Peyer's patch (tissue), 4 donors: ENCODE data around the gene CASP5. TPM values are rescaled to one million over a fixed set of nuclear protein-coding genes. Genes with fewer than 3 reads are reported as not detected.
A peak's percentile ranks its signal among the peaks of the same experiment; 100 is the strongest.

Experiments used
- DNase-seq, 3 donors: peaks; one replicate each; pipeline ENCODE4 v3.0.0-alpha.2; 2017 to 2019
- H3K27ac ChIP-seq, 4 donors: fragments of 200-600 bp; sonication (generic); one replicate each; pipeline ENCODE4 v1.5.1; 2016 to 2019
- H3K27me3 ChIP-seq, 2 donors: fragments of 200-600 bp; sonication (generic); one replicate each; pipeline ENCODE4 v1.5.1; 2019
- H3K36me3 ChIP-seq, 3 donors: fragments of 200-600 bp; sonication (generic); one replicate each; pipeline ENCODE4 v1.5.1; 2016 to 2019
- H3K4me1 ChIP-seq, 4 donors: fragments of 200-600 bp; sonication (generic); one replicate each; pipeline ENCODE4 v1.5.1; 2016 to 2019
- H3K4me3 ChIP-seq, 4 donors: fragments of 200-600 bp; sonication (generic); 1 replicate in 3 of 4; 2 replicates in 1 of 4; pipeline ENCODE4 v1.5.1; 2016 to 2019; ENCODE audit warnings: mild to moderate bottlenecking in 1 of 4
- H3K9me3 ChIP-seq, 4 donors: fragments of 200-600 bp; sonication (generic); one replicate each; pipeline ENCODE4 v1.5.1; 2016 to 2019; ENCODE audit warnings: mild to moderate bottlenecking in 1 of 4
- POLR2A ChIP-seq, 2 donors: fragments of 450-650 bp; IDR thresholded peaks; one replicate each; pipeline ENCODE4 v1.5.1; 2017; ENCODE audit warnings: antibody characterized with exemption in 2 of 2, mild to moderate bottlenecking in 2 of 2, moderate library complexity in 2 of 2
- total RNA-seq, 4 donors: library from RNA; depleted of rRNA; stranded (reverse); fragments of >200 nt; gene quantifications; one replicate each; pipeline ENCODE4 v1.1.0, GENCODE V29; 2016
- TF ChIP-seq, protein P1 (sequence below), 6 experiments: fragments of 450-650 bp in 4 of 6; fragments of 200-600 bp in 2 of 6; sonication (generic) in 1 of 6; IDR thresholded peaks; one replicate each; pipeline ENCODE4 v1.5.1; 2017 to 2019; ENCODE audit warnings: antibody characterized with exemption in 6 of 6, mild to moderate bottlenecking in 3 of 6, moderate library complexity in 1 of 6

Gene CASP5
- total RNA-seq, 4 donors from 2014 or later: 10.5 to 27.5 (median 16.9) TPM

DNA sequence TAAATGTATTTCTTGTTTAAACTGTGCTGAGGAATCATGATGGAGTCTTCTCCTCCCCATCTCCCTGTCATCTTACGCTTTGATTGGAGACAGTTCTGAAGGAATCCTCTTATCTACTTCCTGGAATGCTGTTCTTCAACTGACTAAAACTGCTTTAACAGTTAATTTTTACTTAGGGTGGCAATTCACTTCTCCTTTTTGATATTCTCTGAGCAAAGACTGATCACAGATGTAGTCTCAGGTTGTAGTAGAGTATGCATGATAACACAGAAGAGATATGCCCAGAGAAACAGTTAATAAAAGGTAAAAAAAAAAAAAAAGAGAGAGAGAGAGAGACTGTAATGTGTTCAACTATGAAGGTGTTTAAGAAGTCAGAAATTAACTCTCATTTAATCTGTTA is 1.4 kb upstream of the CASP5 start:
- Histone ChIP-seq H3K27me3 (no peaks in the 10 kb centered on the region), H3K4me3 (no peak overlapping the region), H3K9me3 (no peaks in the 10 kb centered on the region), H3K4me1 (peaks cover 0 to 17% (median 4%) of the 10 kb centered on the region in 4 donors), H3K27ac (peak overlapping the region in 1 of 4 donors; percentile 3), H3K36me3 (peaks cover 0 to 34% (median 0%) of the 10 kb centered on the region in 3 donors)
- TF ChIP-seq, protein P1, sequence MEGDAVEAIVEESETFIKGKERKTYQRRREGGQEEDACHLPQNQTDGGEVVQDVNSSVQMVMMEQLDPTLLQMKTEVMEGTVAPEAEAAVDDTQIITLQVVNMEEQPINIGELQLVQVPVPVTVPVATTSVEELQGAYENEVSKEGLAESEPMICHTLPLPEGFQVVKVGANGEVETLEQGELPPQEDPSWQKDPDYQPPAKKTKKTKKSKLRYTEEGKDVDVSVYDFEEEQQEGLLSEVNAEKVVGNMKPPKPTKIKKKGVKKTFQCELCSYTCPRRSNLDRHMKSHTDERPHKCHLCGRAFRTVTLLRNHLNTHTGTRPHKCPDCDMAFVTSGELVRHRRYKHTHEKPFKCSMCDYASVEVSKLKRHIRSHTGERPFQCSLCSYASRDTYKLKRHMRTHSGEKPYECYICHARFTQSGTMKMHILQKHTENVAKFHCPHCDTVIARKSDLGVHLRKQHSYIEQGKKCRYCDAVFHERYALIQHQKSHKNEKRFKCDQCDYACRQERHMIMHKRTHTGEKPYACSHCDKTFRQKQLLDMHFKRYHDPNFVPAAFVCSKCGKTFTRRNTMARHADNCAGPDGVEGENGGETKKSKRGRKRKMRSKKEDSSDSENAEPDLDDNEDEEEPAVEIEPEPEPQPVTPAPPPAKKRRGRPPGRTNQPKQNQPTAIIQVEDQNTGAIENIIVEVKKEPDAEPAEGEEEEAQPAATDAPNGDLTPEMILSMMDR (IDR thresholded peaks at IDR 0.05): no peak
- TF ChIP-seq POLR2A (IDR thresholded peaks at IDR 0.05): no peak
- no peak for DNase-seq

DNA sequence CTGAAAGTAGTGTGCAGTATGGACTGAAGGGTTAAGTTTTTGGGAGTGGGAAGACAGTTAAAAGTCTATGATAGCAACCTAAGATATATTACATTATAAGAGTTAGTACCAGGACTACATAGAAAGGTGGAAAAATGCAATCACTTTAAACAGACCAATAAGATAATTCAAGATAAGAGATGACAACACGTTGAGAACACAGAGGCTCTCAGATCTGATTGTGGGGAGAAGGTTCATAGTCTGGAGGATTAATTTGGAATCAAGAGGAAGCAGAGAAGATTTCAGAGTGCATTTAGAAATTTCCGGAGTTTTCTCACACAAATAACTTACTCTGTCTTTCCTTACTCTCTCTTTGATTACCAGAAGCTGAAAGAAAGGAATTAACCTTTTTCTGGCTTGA is 441 bp downstream of the CASP5 start:
- H3K4me3 ChIP-seq: peak overlapping the region in 1 of 4 donors; percentile 42
- peaks cover 0 to 19% (median 0%) of the 10 kb centered on the region in 3 donors for H3K36me3 ChIP-seq
- H3K27me3 ChIP-seq: no peaks in the 10 kb centered on the region
- H3K4me1 ChIP-seq: peaks cover 0 to 12% (median 3%) of the 10 kb centered on the region in 4 donors
- TF ChIP-seq, protein P1 (IDR thresholded peaks at IDR 0.05): no peak
- TF ChIP-seq POLR2A (IDR thresholded peaks at IDR 0.05): no peak
- peak overlapping the region in 2 of 4 donors; percentile 67 to 87 for H3K27ac ChIP-seq
- H3K9me3 ChIP-seq: no peaks in the 10 kb centered on the region
- DNase-seq: no peak

DNA sequence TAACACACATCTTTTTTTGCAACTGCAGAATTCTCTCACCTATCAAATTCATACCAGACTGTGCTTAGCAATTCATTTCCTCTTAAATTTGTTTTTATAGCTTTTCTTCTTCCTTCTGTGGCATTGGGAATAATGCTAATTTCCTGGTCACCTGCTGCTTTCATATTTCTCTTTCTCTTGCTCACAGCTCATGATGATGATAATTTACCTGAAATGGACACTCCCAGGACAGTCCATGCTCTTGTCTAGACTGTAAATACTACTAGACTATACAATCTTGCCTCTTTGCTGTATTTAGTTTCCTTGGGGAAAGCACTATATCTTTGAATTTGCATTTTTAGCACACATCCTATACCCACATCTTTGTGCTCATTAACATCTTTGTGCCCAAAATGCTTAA is 15.5 kb downstream of the CASP5 start:
- no peaks in the 10 kb centered on the region for H3K9me3 ChIP-seq
- no peaks in the 10 kb centered on the region for H3K4me1 ChIP-seq
- H3K4me3 ChIP-seq: no peak overlapping the region
- H3K27me3 ChIP-seq: no peaks in the 10 kb centered on the region
- DNase-seq: no peak
- TF ChIP-seq, protein P1 (IDR thresholded peaks at IDR 0.05): no peak
- TF ChIP-seq POLR2A (IDR thresholded peaks at IDR 0.05): no peak
- no peaks in the 10 kb centered on the region for H3K36me3 ChIP-seq
- H3K27ac ChIP-seq: no peak overlapping the region

DNA sequence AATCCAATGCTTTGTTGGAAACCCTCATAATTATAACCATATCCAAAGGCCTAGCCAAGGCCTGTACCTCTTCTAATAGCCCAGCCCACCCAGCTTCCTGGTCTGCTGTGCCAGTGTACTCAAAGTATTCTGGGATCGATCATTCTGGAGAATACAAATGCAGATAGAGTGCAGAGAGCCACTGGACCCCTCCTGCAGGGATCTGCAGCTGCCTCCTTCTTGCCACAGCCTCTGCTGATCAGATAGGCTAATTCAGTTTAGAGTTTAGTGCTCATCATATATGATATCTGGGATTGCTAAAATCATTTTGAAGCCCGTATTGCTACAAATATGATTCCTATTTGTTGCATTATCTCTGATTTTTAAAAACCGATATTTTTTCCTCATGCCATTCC is 17.5 kb downstream of the CASP5 start:
- Histone ChIP-seq H3K9me3 (no peaks in the 10 kb centered on the region), H3K36me3 (no peaks in the 10 kb centered on the region), H3K27me3 (no peaks in the 10 kb centered on the region), H3K4me1 (no peaks in the 10 kb centered on the region), H3K27ac (no peak overlapping the region), H3K4me3 (no peak overlapping the region)
- TF ChIP-seq, protein P1 (IDR thresholded peaks at IDR 0.05): no peak
- TF ChIP-seq POLR2A (IDR thresholded peaks at IDR 0.05): no peak
- DNase-seq: no peak

DNA sequence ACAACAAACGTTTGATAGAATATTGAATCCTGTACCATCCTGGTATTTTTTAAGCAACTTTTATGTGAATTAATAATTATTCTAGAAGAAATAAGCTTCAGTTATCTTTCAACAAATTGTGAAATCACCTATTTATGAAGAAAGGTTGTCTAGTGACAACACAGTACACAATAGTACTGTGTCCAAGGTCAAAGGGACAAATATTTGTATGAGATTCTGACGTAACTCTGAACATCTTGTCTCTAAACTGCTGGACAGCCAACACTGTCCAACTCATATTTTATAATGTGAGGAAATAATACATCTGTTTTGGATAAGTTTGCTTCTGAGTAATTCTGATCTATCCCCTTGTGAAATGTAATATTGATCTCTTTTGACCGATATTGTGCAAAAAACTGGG is 18.9 kb downstream of the CASP5 start:
- Histone ChIP-seq H3K4me1 (no peaks in the 10 kb centered on the region), H3K36me3 (no peaks in the 10 kb centered on the region), H3K9me3 (no peaks in the 10 kb centered on the region), H3K27ac (no peak overlapping the region), H3K27me3 (no peaks in the 10 kb centered on the region), H3K4me3 (no peak overlapping the region)
- TF ChIP-seq, protein P1 (IDR thresholded peaks at IDR 0.05): no peak
- TF ChIP-seq POLR2A (IDR thresholded peaks at IDR 0.05): no peak
- no peak for DNase-seq

DNA sequence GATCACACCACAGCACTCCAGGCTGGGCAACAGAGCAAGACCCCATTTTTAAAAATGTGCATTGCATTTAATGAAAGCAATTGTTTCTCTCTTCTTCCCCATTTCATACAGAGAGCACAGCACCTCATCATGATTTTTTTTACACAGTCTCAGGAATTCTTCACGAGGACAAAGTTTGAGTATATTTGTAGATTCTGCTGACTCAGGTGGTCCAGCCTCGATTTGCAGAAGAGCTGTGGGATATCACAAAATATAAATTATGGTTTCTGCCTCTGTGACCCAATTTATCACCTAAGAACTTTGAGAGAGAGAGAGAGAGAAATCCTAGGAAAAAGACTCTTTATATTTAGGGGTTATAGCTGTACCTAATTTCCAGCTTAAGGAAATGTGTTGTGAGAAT is 19.8 kb downstream of the CASP5 start:
- TF ChIP-seq, protein P1 (IDR thresholded peaks at IDR 0.05): no peak
- no peak for TF ChIP-seq POLR2A (IDR thresholded peaks at IDR 0.05)
- DNase-seq: no peak
- Histone ChIP-seq H3K27ac (no peak overlapping the region), H3K36me3 (no peaks in the 10 kb centered on the region), H3K4me1 (no peaks in the 10 kb centered on the region), H3K27me3 (no peaks in the 10 kb centered on the region), H3K9me3 (no peaks in the 10 kb centered on the region), H3K4me3 (no peak overlapping the region)
